K562 (cell line): Measurements from ENCODE around the gene ZDHHC3. TPM values are rescaled to one million over a fixed set of nuclear protein-coding genes. Genes with fewer than 3 reads are reported as not detected.

Experiments
- AFF1 ChIP-seq, 2 experiments: fragments of 450-650 bp; IDR thresholded peaks; 2 replicates each; pipeline ENCODE4 v1.6.1; 2018; ENCODE audit warnings: mild to moderate bottlenecking in 2 of 2, low read depth in 1 of 2; ENCODE audit not compliant: partially characterized antibody in 2 of 2
- ARID1B ChIP-seq: fragments of 450-650 bp; IDR thresholded peaks from 2 replicates; pipeline ENCODE4 v1.6.1; 2016; ENCODE audit warnings: antibody characterized with exemption, mild to moderate bottlenecking, inconsistent platforms
- CBFA2T2 ChIP-seq: fragments of 450-650 bp; conservative IDR thresholded peaks from 2 replicates; pipeline ENCODE4 v1.6.1; 2017; ENCODE audit warnings: mild to moderate bottlenecking
- CBFA2T3 ChIP-seq: fragments of 450-650 bp; IDR thresholded peaks from 2 replicates; pipeline ENCODE4 v1.6.1; 2017
- CC2D1A ChIP-seq: fragments of 450-650 bp; IDR thresholded peaks from 2 replicates; pipeline ENCODE4 v1.6.1; 2017; ENCODE audit warnings: mild to moderate bottlenecking
- HDAC3 ChIP-seq: fragments of 450-650 bp; IDR thresholded peaks from 2 replicates; pipeline ENCODE4 v1.6.1; 2018; ENCODE audit warnings: borderline replicate concordance, mild to moderate bottlenecking, moderate library complexity; ENCODE audit not compliant: partially characterized antibody
- KDM1A ChIP-seq, 2 experiments: fragments of 450-650 bp; IDR thresholded peaks; 2 replicates each; pipeline ENCODE4 v1.6.1; 2016; ENCODE audit warnings: mild to moderate bottlenecking in 2 of 2
- NCOR1 ChIP-seq: fragments of 450-650 bp; IDR thresholded peaks from 2 replicates; pipeline ENCODE4 v1.6.1; 2016; ENCODE audit warnings: mild to moderate bottlenecking, moderate library complexity
- SAFB ChIP-seq: fragments of 200-400 bp; formaldehyde crosslinking; IDR thresholded peaks from 2 replicates; pipeline ENCODE4 v1.6.1; 2017; ENCODE audit warnings: low read depth, low read length, borderline replicate concordance
- SMARCB1 ChIP-seq: IDR thresholded peaks from 2 replicates; pipeline ENCODE4 v1.6.1; 2011; ENCODE audit warnings: improper control_type of control experiment, low read depth; ENCODE audit not compliant: insufficient read length
- TRIM28 ChIP-seq: fragments of 450-650 bp; IDR thresholded peaks from 2 replicates; pipeline ENCODE4 v1.6.1; 2017
- ZNF644 ChIP-seq: fragments of 200-800 bp; sonication (Bioruptor generic); IDR thresholded peaks from 2 replicates; pipeline ENCODE4 v1.6.1; 2016; ENCODE audit warnings: low read depth, missing genetic modification characterization, missing compliant biosample characterization
- ZNF830 ChIP-seq: fragments of 250-450 bp; sonication (Bioruptor Pico); IDR thresholded peaks from 2 replicates; pipeline ENCODE4 v1.5.0; 2021; ENCODE audit warnings: mild to moderate bottlenecking
- polyA plus RNA-seq, 8 experiments: library from polyadenylated mRNA; depleted of rRNA in 4 of 8; stranded (reverse) in 5 of 8; unstranded in 3 of 8; fragments of >200 nt; fragmentation: Nextera tagmentation in 2 of 8; fragmentation: Illumina TruSeq in 1 of 8; extraction: Ambion mirVana in 2 of 8; extraction: Trizol in 1 of 8; gene quantifications; 2 replicates each; pipeline versions ENCODE4 v1.2.1 to v1.2.3, GENCODE V29; 2011 to 2014; ENCODE audit warnings: inconsistent platforms in 1 of 8, missing spikeins in 1 of 8
- total RNA-seq, 7 experiments: library from RNA; depleted of rRNA in 6 of 7; stranded (reverse); fragments of >200 nt in 6 of 7; fragmentation: Illumina TruSeq in 2 of 7; extraction: Trizol in 2 of 7; gene quantifications; 2 replicates each; pipeline versions ENCODE4 v1.2.1 to v1.2.3, GENCODE V29; 2011 to 2021; ENCODE audit warnings: low replicate concordance in 1 of 7
- TF ChIP-seq, protein P1 (sequence below): fragments of 450-650 bp; IDR thresholded peaks from 2 replicates; pipeline ENCODE4 v1.7.0; 2016; ENCODE audit warnings: borderline replicate concordance
- TF ChIP-seq, protein P2 (sequence below): fragments of 200-800 bp; sonication (Bioruptor generic); IDR thresholded peaks from 2 replicates; pipeline ENCODE4 v1.6.1; 2016; ENCODE audit warnings: missing genetic modification characterization, missing compliant biosample characterization
- TF ChIP-seq, protein P3 (sequence below), 2 experiments: IDR thresholded peaks; 2 replicates each; pipeline ENCODE4 v1.6.1; 2012; ENCODE audit warnings: improper control_type of control experiment in 2 of 2, low read depth in 2 of 2, low read length in 2 of 2, borderline replicate concordance in 1 of 2

ZDHHC3 gene
- total and polyA plus RNA-seq, 9 of the 15 experiments (the other 6 are each of a cell fraction or from before 2014, with no cell fraction given): 10.3 to 120 (median 67.2) TPM

DNA sequence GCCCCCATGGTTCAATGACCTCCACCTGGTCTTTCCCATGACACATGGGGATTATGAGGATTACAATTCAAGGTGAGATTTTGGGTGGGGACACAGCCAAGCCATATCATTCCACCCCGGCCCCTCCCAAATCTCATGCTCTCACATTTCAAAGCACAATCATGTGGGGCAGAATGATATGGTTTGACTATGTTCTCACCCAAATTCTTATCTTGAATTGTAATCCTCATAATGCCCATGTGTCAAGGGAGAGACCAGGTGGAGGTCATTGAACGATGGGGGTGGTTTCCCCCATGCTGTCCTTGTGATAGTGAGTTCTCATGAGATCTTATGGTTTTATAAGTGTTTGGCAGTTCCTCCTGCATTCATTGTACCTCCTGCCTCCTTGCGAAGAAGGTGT is 47.7 kb upstream of the ZDHHC3 start (continued):
- TF ChIP-seq HDAC3: no peak
- peak; percentile 89 for TF ChIP-seq CBFA2T3
- no peak for TF ChIP-seq TRIM28
- peak; percentile 61; the same call in 1 of the 2 replicates for TF ChIP-seq NCOR1
- peak; percentile 54 for TF ChIP-seq ARID1B
- TF ChIP-seq, protein P1, sequence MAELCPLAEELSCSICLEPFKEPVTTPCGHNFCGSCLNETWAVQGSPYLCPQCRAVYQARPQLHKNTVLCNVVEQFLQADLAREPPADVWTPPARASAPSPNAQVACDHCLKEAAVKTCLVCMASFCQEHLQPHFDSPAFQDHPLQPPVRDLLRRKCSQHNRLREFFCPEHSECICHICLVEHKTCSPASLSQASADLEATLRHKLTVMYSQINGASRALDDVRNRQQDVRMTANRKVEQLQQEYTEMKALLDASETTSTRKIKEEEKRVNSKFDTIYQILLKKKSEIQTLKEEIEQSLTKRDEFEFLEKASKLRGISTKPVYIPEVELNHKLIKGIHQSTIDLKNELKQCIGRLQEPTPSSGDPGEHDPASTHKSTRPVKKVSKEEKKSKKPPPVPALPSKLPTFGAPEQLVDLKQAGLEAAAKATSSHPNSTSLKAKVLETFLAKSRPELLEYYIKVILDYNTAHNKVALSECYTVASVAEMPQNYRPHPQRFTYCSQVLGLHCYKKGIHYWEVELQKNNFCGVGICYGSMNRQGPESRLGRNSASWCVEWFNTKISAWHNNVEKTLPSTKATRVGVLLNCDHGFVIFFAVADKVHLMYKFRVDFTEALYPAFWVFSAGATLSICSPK: no peak
- TF ChIP-seq KDM1A (IDR thresholded peaks at IDR 0.05): peak; percentile 34 to 46; a peak in 2 of 4 replicates
- no peak for TF ChIP-seq SMARCB1
- TF ChIP-seq, protein P2, sequence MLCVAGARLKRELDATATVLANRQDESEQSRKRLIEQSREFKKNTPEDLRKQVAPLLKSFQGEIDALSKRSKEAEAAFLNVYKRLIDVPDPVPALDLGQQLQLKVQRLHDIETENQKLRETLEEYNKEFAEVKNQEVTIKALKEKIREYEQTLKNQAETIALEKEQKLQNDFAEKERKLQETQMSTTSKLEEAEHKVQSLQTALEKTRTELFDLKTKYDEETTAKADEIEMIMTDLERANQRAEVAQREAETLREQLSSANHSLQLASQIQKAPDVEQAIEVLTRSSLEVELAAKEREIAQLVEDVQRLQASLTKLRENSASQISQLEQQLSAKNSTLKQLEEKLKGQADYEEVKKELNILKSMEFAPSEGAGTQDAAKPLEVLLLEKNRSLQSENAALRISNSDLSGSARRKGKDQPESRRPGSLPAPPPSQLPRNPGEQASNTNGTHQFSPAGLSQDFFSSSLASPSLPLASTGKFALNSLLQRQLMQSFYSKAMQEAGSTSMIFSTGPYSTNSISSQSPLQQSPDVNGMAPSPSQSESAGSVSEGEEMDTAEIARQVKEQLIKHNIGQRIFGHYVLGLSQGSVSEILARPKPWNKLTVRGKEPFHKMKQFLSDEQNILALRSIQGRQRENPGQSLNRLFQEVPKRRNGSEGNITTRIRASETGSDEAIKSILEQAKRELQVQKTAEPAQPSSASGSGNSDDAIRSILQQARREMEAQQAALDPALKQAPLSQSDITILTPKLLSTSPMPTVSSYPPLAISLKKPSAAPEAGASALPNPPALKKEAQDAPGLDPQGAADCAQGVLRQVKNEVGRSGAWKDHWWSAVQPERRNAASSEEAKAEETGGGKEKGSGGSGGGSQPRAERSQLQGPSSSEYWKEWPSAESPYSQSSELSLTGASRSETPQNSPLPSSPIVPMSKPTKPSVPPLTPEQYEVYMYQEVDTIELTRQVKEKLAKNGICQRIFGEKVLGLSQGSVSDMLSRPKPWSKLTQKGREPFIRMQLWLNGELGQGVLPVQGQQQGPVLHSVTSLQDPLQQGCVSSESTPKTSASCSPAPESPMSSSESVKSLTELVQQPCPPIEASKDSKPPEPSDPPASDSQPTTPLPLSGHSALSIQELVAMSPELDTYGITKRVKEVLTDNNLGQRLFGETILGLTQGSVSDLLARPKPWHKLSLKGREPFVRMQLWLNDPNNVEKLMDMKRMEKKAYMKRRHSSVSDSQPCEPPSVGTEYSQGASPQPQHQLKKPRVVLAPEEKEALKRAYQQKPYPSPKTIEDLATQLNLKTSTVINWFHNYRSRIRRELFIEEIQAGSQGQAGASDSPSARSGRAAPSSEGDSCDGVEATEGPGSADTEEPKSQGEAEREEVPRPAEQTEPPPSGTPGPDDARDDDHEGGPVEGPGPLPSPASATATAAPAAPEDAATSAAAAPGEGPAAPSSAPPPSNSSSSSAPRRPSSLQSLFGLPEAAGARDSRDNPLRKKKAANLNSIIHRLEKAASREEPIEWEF (CRISPR knock-in tag): no peak
- no peak for TF ChIP-seq AFF1 (IDR thresholded peaks at IDR 0.05; ENCODE audit: low read depth in 1 of 2, partially characterized antibody in 2 of 2)
- TF ChIP-seq SAFB: no peak
- no peak for TF ChIP-seq CC2D1A
- TF ChIP-seq, protein P3, sequence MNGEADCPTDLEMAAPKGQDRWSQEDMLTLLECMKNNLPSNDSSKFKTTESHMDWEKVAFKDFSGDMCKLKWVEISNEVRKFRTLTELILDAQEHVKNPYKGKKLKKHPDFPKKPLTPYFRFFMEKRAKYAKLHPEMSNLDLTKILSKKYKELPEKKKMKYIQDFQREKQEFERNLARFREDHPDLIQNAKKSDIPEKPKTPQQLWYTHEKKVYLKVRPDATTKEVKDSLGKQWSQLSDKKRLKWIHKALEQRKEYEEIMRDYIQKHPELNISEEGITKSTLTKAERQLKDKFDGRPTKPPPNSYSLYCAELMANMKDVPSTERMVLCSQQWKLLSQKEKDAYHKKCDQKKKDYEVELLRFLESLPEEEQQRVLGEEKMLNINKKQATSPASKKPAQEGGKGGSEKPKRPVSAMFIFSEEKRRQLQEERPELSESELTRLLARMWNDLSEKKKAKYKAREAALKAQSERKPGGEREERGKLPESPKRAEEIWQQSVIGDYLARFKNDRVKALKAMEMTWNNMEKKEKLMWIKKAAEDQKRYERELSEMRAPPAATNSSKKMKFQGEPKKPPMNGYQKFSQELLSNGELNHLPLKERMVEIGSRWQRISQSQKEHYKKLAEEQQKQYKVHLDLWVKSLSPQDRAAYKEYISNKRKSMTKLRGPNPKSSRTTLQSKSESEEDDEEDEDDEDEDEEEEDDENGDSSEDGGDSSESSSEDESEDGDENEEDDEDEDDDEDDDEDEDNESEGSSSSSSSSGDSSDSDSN (IDR thresholded peaks at IDR 0.05; ENCODE audit: borderline replicate concordance in 1 of 2, low read depth in 2 of 2, low read length in 2 of 2): no peak
- TF ChIP-seq ZNF830 (CRISPR knock-in tag): no peak
- TF ChIP-seq ZNF644 (tag): no peak
- TF ChIP-seq CBFA2T2: peak; percentile 76
